ENCODE data around the gene PDE4D. TPM values are rescaled to one million over a fixed set of nuclear protein-coding genes. Genes with fewer than 3 reads are reported as not detected.

PDE4D gene
- polyA plus RNA-seq, 1 donor (not counting 4 experiments of a cell fraction or from before 2014, with no cell fraction given), result 3.6 TPM

DNA sequence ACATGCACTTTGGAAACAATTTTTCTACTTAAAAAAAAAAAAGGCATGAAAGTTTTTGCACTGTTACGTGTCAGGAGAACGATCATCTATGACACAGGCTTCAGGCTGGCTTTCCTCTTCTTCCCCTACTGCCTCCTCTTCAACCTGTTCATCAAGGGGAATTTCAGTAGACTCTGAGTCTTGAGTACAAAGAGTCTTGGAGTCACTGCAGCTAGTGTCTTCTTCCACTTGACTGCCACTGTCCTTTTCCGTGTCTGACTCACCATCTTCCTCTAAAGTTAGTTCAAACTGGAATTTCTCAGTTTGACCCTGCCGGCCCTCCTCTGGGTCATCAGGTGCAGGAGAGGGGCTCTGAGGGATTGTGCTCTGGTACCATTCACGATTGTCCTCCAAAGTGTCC, 918.9 kb downstream of the PDE4D start:
- no peaks in the 10 kb centered on the region for H3K9me1 ChIP-seq (ENCODE audit: control insufficient read depth, extremely low read depth, insufficient read depth, low read length)
- no peaks in the 10 kb centered on the region for H3K9me3 ChIP-seq (ENCODE audit: control insufficient read depth, low read depth, low read length)
- DNase-seq (ENCODE audit: low read depth, low spot score) (no peak), FAIRE-seq (no peak)
- H3K4me1 ChIP-seq (ENCODE audit: control insufficient read depth, extremely low read depth, insufficient read depth, low read length), result no peaks in the 10 kb centered on the region
- no peak overlapping the region for H3K27ac ChIP-seq (ENCODE audit: control insufficient read depth, insufficient read depth, low read length)
- H3K9ac ChIP-seq (ENCODE audit: control insufficient read depth, extremely low read depth, insufficient read depth, low read length), result no peak overlapping the region
- no peak overlapping the region for H3K4me2 ChIP-seq (ENCODE audit: control insufficient read depth, extremely low read depth, insufficient read depth, low read depth, low read length)
- no peak for TF ChIP-seq EZH2 (IDR thresholded peaks at IDR 0.05; ENCODE audit: low read length)
- TF ChIP-seq, protein P1, sequence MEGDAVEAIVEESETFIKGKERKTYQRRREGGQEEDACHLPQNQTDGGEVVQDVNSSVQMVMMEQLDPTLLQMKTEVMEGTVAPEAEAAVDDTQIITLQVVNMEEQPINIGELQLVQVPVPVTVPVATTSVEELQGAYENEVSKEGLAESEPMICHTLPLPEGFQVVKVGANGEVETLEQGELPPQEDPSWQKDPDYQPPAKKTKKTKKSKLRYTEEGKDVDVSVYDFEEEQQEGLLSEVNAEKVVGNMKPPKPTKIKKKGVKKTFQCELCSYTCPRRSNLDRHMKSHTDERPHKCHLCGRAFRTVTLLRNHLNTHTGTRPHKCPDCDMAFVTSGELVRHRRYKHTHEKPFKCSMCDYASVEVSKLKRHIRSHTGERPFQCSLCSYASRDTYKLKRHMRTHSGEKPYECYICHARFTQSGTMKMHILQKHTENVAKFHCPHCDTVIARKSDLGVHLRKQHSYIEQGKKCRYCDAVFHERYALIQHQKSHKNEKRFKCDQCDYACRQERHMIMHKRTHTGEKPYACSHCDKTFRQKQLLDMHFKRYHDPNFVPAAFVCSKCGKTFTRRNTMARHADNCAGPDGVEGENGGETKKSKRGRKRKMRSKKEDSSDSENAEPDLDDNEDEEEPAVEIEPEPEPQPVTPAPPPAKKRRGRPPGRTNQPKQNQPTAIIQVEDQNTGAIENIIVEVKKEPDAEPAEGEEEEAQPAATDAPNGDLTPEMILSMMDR (optimal IDR thresholded peaks at IDR 0.05 in 1 of 3, IDR thresholded peaks at IDR 0.05 in 1 of 3, conservative IDR thresholded peaks at IDR 0.05 in 1 of 3; ENCODE audit: extremely low read depth in 1 of 3, insufficient read depth in 2 of 3, low read length in 3 of 3), result no peak
- H3K36me3 ChIP-seq (ENCODE audit: control insufficient read depth in 2 of 2, extremely low read depth in 1 of 2, insufficient read depth in 2 of 2, low read length in 2 of 2), result no peaks in the 10 kb centered on the region
- dilution Hi-C loops (cut with MboI; ENCODE audit: extremely low pct_ligation_motif_present, low sequenced_read_pairs), result no loop called here
- H3K4me3 ChIP-seq (ENCODE audit: control insufficient read depth in 2 of 3, extremely low read depth in 1 of 3, insufficient read depth in 2 of 3, low read depth in 1 of 3, low read length in 3 of 3), result no peak overlapping the region
- H2AFZ ChIP-seq (ENCODE audit: control insufficient read depth, low read length), result no peak overlapping the region
- H3K27me3 ChIP-seq (ENCODE audit: control insufficient read depth, extremely low read depth, insufficient read depth, low read length), result no peaks in the 10 kb centered on the region
- H4K20me1 ChIP-seq (ENCODE audit: control insufficient read depth, extremely low read depth, insufficient read depth, low read length), result no peaks in the 10 kb centered on the region
- H3K79me2 ChIP-seq (ENCODE audit: control insufficient read depth, insufficient read depth, low read length), result no peaks in the 10 kb centered on the region

DNA sequence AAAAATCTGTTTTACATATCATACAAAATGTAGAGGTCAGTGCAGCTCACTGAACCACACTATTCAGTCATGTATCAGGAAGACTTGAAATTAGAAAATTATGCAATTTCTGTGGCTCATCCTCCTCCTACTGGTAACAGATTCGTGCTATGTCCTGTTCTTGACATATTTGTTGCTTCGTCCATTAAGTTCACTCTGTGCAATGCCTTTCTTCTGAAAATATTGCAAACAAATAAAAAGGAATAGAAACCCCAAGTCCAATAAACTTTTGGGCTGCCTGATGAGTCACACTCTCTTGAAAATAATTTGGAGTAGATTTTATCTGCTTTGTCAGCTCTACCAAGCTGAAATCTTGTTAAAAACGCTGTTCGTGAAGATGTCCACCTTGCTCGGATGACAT, 919.4 kb downstream of the PDE4D start:
- H3K4me1 ChIP-seq (ENCODE audit: control insufficient read depth, extremely low read depth, insufficient read depth, low read length), result no peaks in the 10 kb centered on the region
- H3K4me3 ChIP-seq (ENCODE audit: control insufficient read depth in 2 of 3, extremely low read depth in 1 of 3, insufficient read depth in 2 of 3, low read depth in 1 of 3, low read length in 3 of 3), result no peak overlapping the region
- H3K36me3 ChIP-seq (ENCODE audit: control insufficient read depth in 2 of 2, extremely low read depth in 1 of 2, insufficient read depth in 2 of 2, low read length in 2 of 2), result no peaks in the 10 kb centered on the region
- TF ChIP-seq, protein P1 (optimal IDR thresholded peaks at IDR 0.05 in 1 of 3, IDR thresholded peaks at IDR 0.05 in 1 of 3, conservative IDR thresholded peaks at IDR 0.05 in 1 of 3; ENCODE audit: extremely low read depth in 1 of 3, insufficient read depth in 2 of 3, low read length in 3 of 3), result no peak
- no peak for TF ChIP-seq EZH2 (IDR thresholded peaks at IDR 0.05; ENCODE audit: low read length)
- no peak overlapping the region for H3K4me2 ChIP-seq (ENCODE audit: control insufficient read depth, extremely low read depth, insufficient read depth, low read depth, low read length)
- H3K9ac ChIP-seq (ENCODE audit: control insufficient read depth, extremely low read depth, insufficient read depth, low read length), result no peak overlapping the region
- H3K9me1 ChIP-seq (ENCODE audit: control insufficient read depth, extremely low read depth, insufficient read depth, low read length), result no peaks in the 10 kb centered on the region
- dilution Hi-C loops (cut with MboI; ENCODE audit: extremely low pct_ligation_motif_present, low sequenced_read_pairs), result no loop called here
- H3K27me3 ChIP-seq (ENCODE audit: control insufficient read depth, extremely low read depth, insufficient read depth, low read length), result no peaks in the 10 kb centered on the region
- no peak for DNase-seq (ENCODE audit: low read depth, low spot score)
- H3K27ac ChIP-seq (ENCODE audit: control insufficient read depth, insufficient read depth, low read length), result no peak overlapping the region
- H3K79me2 ChIP-seq (ENCODE audit: control insufficient read depth, insufficient read depth, low read length), result no peaks in the 10 kb centered on the region
- no peaks in the 10 kb centered on the region for H3K9me3 ChIP-seq (ENCODE audit: control insufficient read depth, low read depth, low read length)
- no peak for FAIRE-seq
- H2AFZ ChIP-seq (ENCODE audit: control insufficient read depth, low read length), result no peak overlapping the region
- H4K20me1 ChIP-seq (ENCODE audit: control insufficient read depth, extremely low read depth, insufficient read depth, low read length), result no peaks in the 10 kb centered on the region
